Measurements from ENCODE around the gene RNF166. TPM values are rescaled to one million over a fixed set of nuclear protein-coding genes. Genes with fewer than 3 reads are reported as not detected.

Gene RNF166
- total RNA-seq (10 to 100 TPM; 13.4 to 22.9 (median 15.7) TPM), polyA plus RNA-seq (10 to 100 TPM; 10.1 to 14.9 (median 12.1) TPM)
- long read RNA-seq, donor 1, transcript RNF166-201 (6 exons, 1,883 nt) = major isoform, 21 of 25 reads
- long read RNA-seq, donor 1, partial matches to known transcripts = 3 of 25 reads
- long read RNA-seq, donor 1, other reads (novel, unspliced or antisense) = 1 of 25 reads
- long read RNA-seq, donor 2, transcript RNF166-201 (6 exons, 1,883 nt) = major isoform, 61 of 81 reads
- long read RNA-seq, donor 2, partial matches to known transcripts = 11 of 81 reads
- long read RNA-seq, donor 2, other reads (novel, unspliced or antisense) = 8 of 81 reads

GRCh38 chr16:88706229-88706964 lies at the start of gene RNF166, which contains the start of gene CTU2:
Gene RNF166, minus strand, starts transcription at chr16:88706408. Its CDS starts 83 bp downstream, at chr16:88706325.
Gene CTU2, plus strand, starts transcription at chr16:88706503. Its CDS starts 28 bp downstream, at chr16:88706531.
- Histone ChIP-seq H3K36me3 (ENCODE audit: insufficient read depth in 1 of 2, low read depth in 1 of 2) (peaks cover 0 to 20% of the 10 kb centered on the region in 2 donors), H3K27me3 (ENCODE audit: insufficient read depth in 3 of 3, low read length in 2 of 3) (no peaks in the 10 kb centered on the region), H3K27ac (peak within 1 kb of the TSS; percentile 91), H3K9me3 (no peaks in the 10 kb centered on the region), H3K4me3 (peak within 1 kb of the TSS; percentile 88), H3K4me1 (peaks cover 18% of the 10 kb centered on the region)
- WGBS, 3 donors = 0 to 1% (median 0%) methylated on average over 49 to 86 of the region's 86 CpGs
- ATAC-seq (peak; percentile 93 to 96 (median 94)), DNase-seq (peak; percentile 94 to 97)
- intact Hi-C loops (cut with DNase I) = loop anchor here (5.0 kb wide), 2 partner anchors 44 to 139 kb away; partner anchors contain the start of gene MVD (in 1 of the 2)
- no peak for TF ChIP-seq CTCF (IDR thresholded peaks at IDR 0.05)

GRCh38 chr16:88754912-88755744 lies 48.9 kb upstream of the RNF166 start:
- Histone ChIP-seq H3K27ac (no peak overlapping the region), H3K9me3 (no peaks in the 10 kb centered on the region), H3K27me3 (ENCODE audit: insufficient read depth in 3 of 3, low read length in 2 of 3) (peaks cover 0 to 12% (median 7%) of the 10 kb centered on the region in 3 donors), H3K4me3 (no peak overlapping the region), H3K36me3 (ENCODE audit: insufficient read depth in 1 of 2, low read depth in 1 of 2) (no peaks in the 10 kb centered on the region), H3K4me1 (no peaks in the 10 kb centered on the region)
- DNase-seq (no peak), ATAC-seq (no peak)
- 62 to 83% (median 75%) methylated on average over 42 of the region's 42 CpGs for WGBS, 3 donors
- no peak for TF ChIP-seq CTCF (IDR thresholded peaks at IDR 0.05)
- intact Hi-C loops (cut with DNase I) = no loop called here

- H3K36me3 ChIP-seq (ENCODE audit: insufficient read depth in 1 of 2, low read depth in 1 of 2) = no peaks in the 10 kb centered on the region
- DNase-seq (no peak), ATAC-seq (no peak)
- no peak overlapping the region for H3K4me3 ChIP-seq
- H3K9me3 ChIP-seq = no peaks in the 10 kb centered on the region
- no peak overlapping the region for H3K27ac ChIP-seq
- peaks cover 0 to 12% (median 4%) of the 10 kb centered on the region in 3 donors for H3K27me3 ChIP-seq (ENCODE audit: insufficient read depth in 3 of 3, low read length in 2 of 3)
- no peak for TF ChIP-seq CTCF (IDR thresholded peaks at IDR 0.05)
- intact Hi-C loops (cut with DNase I) = no loop called here
- no peaks in the 10 kb centered on the region for H3K4me1 ChIP-seq
- WGBS, 3 donors = 78 to 88% (median 82%) methylated on average over 23 to 28 of the region's 28 CpGs
Observed at GRCh38 chr16:88754109-88754911, 48.1 kb upstream of the RNF166 start.

- Histone ChIP-seq H3K27ac (no peak overlapping the region), H3K9me3 (no peaks in the 10 kb centered on the region), H3K4me1 (no peaks in the 10 kb centered on the region), H3K36me3 (ENCODE audit: insufficient read depth in 1 of 2, low read depth in 1 of 2) (no peaks in the 10 kb centered on the region), H3K4me3 (no peak overlapping the region), H3K27me3 (ENCODE audit: insufficient read depth in 3 of 3, low read length in 2 of 3) (peaks cover 0 to 7% (median 4%) of the 10 kb centered on the region in 3 donors)
- ATAC-seq (no peak), DNase-seq (no peak)
- WGBS, 3 donors = 73 to 90% (median 86%) methylated on average over 11 of the region's 11 CpGs
- TF ChIP-seq CTCF (IDR thresholded peaks at IDR 0.05) = no peak
- intact Hi-C loops (cut with DNase I) = no loop called here
Observed at GRCh38 chr16:88753602-88754001, 47.4 kb upstream of the RNF166 start.

Measured in psoas muscle (tissue), 8 donors.